T follicular helper cell (primary cell): ENCODE measurements around the gene TBC1D13.
"Not testable (repeated sequence)": the region's sequence is repeated elsewhere in the genome, so short reads cannot be mapped to it uniquely, and the experiment has no call there.

Source experiments
- DNase-seq: peaks from one replicate; pipeline ENCODE4 v3.0.0-alpha.2; 2020; ENCODE audit warnings: low read depth

TBC1D13 gene

DNA sequence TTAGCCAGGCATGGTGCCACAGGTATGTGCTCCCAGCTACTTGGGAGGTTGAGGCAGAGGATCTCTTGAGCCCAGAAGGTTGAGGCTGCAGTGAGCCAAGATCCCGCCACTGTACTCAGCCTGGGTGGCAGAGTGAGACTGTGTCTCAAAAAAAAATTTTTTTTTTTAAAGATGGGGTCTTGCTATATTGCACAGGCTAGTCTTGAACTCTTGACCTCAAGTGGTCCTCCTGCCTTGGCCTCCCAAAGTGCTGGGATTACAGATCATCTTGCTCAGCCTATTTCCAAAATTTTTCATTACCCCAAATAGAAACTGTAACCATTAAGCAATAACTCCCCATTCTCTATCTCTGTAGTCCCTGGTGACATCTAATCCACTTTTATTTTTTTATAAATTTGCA, 4.4 kb upstream of the TBC1D13 start:
- DNase-seq, result no peak

DNA sequence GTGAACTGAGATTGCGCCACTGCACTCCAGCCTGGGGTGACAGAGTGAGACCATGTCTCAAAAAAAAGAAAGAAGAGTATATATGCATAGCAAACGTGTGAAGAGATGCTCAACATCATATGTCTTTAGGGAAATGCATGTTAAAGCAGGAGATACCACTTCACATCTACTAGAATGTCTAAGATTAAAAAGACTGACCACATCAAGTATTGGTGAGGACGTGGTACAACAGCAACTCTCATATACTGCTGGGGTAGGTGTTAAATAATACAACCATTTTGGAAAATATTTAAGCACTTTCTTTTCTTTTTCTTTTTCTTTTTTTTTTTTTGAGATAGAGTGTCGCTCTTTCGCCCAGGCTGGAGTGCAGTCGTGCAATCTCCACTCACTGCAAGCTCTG, 1.6 kb upstream of the TBC1D13 start:
- no peak for DNase-seq

DNA sequence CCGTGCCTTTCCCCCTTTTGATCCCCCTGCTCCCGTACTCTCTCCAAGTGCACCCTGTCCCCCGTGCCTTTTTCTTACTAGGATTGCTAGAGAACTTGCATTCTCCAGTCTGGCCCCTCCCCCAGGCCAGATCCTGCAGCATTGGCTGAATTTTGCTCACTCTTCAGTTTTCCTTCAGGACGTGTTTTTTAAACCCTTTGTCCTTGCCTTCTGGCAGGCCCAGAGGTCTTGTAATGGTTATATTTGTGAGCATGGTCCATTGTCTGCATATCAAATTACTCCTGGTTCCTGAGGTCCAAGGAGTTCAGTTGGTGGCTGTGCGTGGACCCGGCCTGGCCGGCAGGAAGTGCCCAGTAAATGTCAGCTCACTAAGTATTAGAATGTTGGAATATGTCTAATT, 606 bp downstream of the TBC1D13 start:
- no peak for DNase-seq

DNA sequence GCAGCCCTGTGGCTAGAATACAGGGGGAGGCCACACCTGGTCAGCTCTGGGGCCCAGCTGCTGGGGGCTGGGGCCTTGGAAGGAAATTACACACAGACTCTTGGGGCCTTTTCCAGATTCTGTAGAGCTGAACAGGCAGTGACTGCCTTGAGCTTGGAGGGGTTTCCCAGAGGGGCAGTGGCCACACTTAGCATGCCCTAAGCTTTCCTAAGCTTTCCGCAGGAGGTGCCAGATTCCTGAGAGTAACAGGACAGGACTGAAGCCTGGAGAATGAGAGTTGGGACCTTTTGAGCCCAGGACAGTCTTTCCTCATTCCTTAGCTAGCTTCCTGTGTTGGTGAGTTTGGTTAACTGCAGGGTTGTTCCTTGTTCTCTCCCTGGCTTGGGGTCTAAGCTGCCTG, 1.4 kb downstream of the TBC1D13 start:
- DNase-seq, result no peak

DNA sequence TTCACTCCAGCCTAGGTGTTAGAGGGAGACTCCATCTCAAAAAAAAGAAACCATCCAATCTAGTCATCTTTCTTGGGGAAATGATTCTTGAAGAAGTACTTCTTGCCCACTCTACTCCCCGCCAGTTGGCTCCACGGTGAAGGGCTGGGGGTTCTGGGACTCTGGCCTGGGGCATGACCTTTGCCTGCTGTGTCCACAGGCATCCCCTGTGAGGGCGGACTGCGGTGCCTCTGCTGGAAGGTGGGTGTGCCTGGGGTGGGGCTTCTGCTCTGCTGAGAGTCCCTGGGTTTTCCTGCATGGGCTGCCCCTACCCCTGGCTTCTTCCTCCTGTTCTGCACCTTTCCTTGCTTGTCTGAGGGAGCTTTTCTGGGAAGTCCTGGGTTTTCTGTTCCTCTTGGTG, 3.5 kb downstream of the TBC1D13 start:
- DNase-seq, result no peak

DNA sequence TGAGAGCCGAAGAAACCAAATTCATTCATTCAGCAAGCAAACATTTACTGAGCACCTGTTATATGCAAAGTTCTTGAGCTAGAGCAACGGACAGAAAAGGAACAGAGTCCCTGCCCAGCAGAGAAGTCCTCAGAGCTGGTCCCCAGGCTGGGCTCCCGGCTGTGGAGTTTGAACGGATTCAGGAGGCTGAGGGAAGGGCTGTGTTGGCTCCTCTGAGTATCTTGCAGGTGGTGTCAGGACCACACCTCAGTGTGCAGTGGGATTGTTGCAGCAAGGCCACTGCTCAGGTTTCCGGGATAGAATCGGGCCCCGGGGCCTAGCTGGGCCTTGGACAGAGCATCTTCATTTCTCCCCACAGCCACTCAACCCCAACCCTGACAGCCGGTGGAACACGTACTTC, 5.1 kb downstream of the TBC1D13 start:
- no peak for DNase-seq

DNA sequence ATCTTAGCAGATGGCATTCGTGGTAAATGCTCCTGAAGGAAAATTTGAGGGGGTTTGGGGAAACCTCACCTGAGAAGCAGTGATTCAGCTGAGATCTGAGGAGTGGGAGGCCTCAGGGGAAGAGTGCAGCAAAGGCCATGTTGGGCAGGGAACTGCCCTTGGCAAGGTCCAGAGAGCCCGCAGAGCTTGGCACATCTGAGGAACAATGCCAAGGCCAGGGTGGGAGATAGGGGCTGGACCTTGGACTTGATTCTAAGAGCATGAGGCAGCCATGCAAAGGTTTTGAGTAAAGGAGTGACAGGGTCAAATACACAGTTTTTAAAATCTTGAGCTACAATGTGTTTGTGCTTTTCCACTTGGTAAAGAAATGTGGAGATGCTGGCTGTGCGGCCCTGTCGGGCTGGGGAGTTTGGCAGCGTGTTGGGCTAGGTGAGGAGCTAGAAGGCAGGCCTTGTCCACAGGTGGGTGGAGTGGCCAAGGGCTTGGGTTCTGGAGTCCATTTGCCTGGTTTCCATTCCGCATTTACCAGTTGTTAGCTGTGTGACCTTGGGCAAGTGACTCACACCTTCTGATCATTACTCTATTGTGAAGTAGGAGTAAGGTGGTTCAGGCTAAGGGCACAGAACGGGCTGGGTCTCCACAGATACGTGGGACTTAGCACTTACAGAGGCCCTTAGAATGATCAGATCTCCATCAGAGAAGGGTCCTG, 6.1 kb downstream of the TBC1D13 start:
- no peak for DNase-seq

DNA sequence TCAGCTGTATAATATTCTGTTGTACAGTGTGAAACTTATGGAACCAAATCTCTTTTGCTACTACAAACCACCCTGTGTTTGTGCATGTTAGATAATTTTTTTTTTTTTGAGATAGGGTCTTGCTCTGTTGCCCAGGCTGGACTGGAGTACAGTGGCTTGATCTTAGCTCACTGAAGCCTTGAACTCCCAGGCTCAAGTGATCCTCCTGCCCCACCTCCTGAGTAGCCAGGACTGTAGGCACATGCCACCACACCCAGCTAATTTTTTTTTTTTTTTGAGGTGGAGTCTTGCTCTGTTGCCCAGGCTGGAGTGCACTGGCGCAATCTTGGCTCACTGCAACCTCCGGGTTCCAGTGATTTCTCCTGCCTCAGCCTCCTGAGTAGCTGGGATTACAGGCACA, 7.9 kb downstream of the TBC1D13 start:
- not testable (repeated sequence) for DNase-seq

DNA sequence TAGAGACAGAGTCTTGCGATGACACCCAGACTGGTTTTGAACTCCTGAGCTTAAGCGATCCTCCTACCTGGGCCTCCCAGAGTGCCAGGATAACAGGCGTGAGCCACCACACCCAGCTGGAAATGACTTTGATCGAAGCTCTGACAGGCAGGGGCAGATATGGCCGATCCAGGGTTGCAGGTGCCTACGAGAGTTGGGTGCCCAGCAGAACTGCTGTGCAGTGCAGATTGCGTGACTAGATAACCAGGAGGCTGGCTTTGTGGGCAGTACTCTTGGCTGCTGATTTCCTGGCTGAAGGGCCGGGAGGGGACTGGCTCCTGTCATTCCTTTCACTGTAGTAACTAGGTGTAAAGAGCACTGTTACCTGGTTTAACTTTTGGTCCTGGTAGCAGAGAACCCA, 11.8 kb downstream of the TBC1D13 start:
- no peak for DNase-seq

DNA sequence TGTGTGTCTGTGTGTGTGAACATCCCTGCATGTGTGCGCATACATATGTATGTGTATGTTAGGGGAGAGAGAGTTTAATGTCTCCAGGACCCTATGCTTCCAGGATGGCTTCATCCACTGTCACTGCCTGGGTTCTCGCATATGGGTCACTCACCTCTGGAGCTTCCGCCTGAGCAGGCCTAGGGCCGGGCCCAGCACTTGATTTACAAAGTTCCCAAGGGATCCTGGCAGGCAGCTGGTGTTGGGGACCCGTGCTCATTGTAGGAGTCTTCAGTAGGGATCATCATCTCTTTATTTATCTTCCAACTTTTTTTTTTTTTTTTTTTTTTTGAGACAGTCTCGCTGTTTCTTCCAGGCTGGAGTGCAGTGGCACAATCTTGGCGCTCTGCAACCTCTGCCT, 13.0 kb downstream of the TBC1D13 start:
- DNase-seq, result no peak

DNA sequence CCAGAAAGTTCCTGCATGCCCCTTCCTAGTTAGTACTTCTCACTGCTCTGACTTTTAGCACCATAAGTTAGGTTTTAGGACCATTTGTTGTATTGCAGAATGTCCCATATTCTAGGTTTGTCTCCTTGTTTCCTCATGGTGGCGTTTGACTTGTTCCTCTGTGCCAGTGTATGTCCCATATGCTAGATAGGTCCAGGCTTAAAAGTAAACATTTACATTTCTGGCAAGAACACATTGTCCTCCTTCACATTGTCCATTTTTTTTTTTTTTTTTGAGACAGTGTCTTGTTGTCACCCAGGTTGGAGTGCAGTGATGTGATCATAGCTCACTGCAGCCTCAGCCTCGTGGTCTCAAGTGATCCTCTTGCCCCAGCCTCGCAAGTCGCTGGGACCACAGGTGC, 15.4 kb downstream of the TBC1D13 start:
- DNase-seq, result no peak

DNA sequence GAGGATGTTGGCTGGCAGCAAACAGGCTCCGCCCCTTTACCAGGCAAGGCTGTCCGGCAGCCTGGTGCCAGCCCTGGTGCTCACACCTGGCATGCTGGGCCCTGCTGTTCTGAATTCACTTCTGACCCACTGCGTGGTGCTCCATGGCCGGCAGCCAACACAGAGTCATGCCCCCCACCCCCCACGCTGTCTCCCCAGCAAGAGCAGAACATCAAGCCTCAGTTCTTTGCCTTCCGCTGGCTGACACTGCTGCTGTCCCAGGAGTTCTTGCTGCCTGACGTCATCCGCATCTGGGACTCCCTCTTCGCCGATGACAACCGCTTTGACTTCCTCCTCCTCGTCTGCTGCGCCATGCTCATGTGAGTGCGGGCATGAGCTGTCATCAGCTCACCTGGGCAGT, 18.6 kb downstream of the TBC1D13 start:
- no peak for DNase-seq

DNA sequence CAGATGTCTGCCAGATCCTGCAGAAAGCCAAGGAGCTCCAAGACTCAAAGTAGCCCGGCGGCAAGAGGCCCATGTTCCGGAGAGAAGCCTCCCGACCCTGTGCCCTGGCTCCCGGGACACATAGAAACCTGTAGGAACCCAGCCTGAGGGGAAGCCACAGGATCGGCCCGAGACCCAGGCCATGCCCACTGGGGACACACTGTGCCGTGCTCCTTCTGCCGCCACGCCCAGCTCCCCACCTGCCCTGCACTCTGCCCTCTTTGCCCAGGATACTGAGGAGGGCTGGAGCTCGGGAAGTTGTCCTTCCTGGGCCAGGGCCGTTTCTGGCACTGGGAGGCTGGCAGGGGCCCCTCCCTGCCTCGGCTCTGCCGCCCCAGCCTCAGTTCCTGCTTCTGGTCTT, 20.8 kb downstream of the TBC1D13 start:
- DNase-seq, result no peak

DNA sequence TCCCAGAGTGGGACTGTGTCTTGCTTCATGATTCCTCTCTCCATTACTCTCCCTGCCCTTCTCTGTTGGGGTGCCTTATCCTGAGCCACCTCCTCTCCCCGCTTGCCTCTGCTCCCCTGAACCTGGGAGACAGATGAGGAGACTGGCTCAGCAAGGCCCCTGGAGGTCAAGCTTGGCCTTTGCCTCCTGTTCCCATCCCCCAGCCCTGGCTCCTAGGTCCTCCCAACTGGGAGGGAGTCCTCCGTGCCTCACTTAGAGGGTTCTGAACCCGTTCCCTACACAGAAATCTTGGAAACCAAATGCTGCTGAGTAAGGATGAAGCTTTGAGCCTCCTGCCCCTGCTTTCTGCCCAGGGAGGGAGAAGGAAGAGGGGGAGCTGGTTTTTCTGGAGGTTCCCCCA, 21.5 kb downstream of the TBC1D13 start:
- no peak for DNase-seq

DNA sequence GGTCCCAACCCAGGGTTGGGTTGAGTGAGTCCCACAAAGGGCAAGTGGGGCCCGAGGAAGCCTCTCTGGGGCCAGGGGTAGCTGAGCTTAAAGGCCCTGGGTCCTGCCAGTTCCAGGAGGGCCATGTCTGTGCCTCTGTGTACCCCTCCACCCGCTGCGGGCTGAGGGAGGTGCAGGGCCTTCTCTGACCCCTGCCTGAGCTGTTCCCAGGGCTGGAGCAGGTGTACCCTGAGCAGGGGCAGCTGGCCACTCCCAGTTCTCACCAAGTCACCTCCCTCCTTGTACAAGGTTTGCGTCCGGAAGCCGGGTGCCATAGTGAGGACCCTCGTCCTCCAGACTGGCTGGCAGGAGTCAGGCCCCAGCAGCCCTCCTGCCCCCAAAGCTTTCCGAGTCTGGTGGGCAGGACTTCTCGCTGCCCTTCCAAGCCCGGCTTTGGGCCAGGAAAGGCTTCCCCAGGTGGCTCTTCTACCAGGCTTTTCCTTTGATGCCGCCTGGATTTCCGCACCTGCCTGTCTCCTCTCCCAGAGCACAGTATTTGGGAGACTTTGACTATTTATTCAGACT, 22.1 kb downstream of the TBC1D13 start:
- DNase-seq, result no peak

DNA sequence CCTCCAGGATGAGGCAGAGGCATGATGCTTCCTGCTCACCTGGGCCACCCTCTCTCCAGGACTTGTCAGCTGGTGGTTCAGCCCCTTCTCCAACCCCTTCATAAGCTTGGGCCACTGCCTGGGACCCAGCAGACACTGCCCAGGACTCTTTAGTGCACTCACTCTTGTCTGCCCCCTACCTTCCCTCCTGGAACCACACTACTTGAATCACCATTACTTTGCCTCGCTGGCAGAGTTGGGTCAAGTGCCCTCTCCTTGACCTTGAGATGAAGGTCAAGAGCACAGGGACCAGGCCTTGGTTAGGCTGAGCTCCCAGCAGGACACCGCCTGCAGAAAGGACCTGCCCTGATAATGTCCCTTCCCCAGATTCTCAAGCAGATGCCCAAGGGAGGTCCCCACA, 22.8 kb downstream of the TBC1D13 start:
- DNase-seq, result no peak

DNA sequence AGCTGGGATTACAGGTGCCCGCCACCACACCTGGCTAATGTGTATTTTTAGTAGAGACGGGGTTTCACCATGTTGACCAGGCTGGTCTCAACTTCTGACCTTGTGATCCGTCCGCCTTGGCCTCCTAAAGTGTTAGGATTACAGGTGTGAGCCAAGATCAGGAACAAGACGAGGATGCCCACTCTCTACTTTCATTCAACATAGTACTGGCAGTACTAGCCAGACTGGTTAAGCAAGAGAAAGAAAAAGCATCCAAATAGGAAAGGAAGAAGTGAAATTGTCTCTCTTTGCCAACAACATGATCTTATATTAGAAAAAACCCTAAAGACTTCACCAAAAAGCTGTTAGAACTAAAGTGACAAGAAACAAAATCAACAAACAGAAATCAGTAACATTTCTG, 23.8 kb downstream of the TBC1D13 start:
- no peak for DNase-seq

DNA sequence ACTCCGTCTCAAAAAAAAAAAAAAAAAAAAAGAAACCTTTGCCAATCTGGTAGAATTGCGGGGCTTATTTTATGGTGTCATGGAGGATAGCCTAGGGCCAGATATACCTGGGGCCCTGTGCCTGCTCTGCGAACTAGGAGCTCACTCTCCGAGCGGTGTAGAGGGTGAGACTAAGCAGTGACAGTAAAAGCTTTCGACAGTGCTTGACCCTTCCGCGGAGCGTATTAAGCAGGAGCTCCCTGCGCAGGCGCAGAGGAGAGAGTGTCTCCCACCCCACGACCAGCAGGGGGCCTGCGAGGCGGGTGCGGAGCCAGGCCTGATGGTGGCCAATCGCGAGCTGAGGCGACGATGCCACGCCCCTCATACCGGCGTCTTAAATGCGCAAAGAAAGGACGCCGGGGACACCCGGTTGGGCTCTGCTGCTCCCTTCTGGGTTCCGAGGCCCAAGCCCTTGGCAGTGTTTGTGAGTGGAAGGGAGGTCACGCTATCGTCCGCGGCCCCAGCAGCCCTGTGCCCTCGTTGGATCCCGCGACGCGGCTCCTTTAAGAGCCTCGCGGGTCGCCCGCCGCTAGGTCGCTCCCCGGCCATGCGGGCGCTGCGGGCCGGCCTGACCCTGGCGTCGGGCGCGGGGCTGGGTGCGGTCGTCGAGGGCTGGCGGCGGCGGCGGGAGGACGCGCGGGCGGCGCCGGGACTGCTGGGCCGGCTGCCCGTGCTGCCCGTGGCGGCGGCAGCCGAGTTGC, 31.2 kb downstream of the TBC1D13 start, which contains the start of gene ENDOG:
ENDOG (plus strand) TSS at position 402 of the 740 bp plus-strand sequence; CDS start at position 587, 185 bp downstream.
- DNase-seq, result peak; percentile 95

DNA sequence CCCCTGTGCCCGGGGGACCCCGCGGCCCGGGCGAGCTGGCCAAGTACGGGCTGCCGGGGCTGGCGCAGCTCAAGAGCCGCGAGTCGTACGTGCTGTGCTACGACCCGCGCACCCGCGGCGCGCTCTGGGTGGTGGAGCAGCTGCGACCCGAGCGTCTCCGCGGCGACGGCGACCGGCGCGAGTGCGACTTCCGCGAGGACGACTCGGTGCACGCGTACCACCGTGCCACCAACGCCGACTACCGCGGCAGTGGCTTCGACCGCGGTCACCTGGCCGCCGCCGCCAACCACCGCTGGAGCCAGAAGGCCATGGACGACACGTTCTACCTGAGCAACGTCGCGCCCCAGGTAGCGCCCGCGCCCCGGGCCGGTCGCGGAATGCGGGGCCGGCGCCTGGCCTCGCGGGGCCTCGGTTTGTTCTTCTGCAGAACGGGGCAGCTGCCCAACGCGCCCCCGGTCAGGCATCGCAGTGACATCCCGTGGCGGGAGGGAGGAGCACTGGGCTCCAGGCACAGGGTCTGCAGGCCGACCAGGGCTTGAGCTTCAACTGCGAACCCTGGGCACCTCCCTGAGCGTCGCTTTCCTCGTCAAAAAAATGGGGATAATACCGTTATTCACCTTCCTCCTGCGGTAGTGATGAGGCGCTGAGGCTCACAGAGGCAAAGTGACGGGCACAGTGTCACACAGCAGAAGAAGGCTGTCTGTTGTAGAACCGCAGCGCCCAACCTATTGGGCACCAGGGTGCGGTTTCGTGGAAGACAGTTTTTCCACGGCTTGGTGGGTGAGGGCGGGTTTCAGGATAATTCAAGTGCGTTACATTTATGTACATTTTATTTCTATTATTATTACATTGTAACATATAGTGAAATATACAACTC, 32.0 kb downstream of the TBC1D13 start:
- DNase-seq, result peak; percentile 28

DNA sequence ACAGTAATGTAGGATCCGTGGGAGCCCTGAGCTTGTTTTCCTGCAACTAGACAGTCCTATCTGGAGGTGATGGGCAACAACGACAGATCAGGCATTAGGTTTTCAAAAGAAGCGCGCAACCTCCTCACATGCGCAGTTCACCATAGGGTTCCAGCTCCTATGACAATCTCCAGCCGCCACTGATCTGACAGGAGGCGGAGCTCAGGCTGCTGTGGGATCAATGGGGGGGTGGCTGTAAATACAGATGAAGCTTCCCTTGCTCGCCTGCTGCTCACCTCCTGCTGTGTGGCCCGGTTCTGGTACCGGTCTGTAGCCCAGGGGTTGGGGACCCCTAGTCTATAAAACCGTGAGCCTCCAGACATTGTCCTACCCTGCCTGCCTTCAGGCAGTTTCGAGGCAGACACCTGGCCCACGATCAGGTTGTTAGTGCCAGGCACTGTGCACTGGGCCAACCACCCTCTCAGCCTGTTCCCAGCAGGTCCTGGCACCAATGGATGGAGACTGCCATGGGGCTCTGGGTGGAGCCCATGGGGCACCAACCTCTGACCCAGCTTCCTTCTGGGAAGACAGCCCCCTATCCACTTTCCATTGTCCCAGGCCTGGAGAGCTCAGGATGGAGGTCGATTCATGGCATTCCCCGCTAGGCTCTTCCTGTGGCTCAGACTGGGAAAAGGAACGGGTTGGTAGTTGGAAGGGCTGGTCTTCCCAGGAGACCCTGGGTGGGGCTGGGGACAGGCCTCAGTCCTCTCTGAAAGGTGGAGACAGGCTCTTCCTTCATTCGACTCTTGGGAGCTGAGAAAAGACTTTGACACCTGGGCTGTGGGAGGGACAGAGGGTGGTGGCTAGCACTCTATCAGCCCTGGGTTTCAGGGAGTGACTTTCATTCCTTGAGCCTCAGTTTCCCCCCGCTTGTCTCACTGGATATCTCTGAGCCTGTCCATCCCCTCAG, 32.9 kb downstream of the TBC1D13 start:
- no peak for DNase-seq
